Activated naive CD8-positive, alpha-beta T cell (primary cell): Measurements from ENCODE around the gene MRPS27.

Source experiments
- H3K27ac Mint-ChIP-seq: one replicate; pipeline ENCODE4 v1.8.0; 2021; ENCODE audit warnings: mixed read lengths
- H3K27me3 Mint-ChIP-seq: one replicate; pipeline ENCODE4 v1.8.0; 2021; ENCODE audit warnings: mixed read lengths
- H3K36me3 Mint-ChIP-seq: one replicate; pipeline ENCODE4 v1.8.0; 2021; ENCODE audit warnings: mixed read lengths
- H3K4me1 Mint-ChIP-seq: one replicate; pipeline ENCODE4 v1.8.0; 2021; ENCODE audit warnings: low read depth, mixed read lengths
- H3K4me3 Mint-ChIP-seq: one replicate; pipeline ENCODE4 v1.8.0; 2021; ENCODE audit warnings: mild to moderate bottlenecking, mixed read lengths
- H3K9me3 Mint-ChIP-seq: one replicate; pipeline ENCODE4 v1.8.0; 2021; ENCODE audit warnings: low read depth, mixed read lengths

The MRPS27 gene

DNA sequence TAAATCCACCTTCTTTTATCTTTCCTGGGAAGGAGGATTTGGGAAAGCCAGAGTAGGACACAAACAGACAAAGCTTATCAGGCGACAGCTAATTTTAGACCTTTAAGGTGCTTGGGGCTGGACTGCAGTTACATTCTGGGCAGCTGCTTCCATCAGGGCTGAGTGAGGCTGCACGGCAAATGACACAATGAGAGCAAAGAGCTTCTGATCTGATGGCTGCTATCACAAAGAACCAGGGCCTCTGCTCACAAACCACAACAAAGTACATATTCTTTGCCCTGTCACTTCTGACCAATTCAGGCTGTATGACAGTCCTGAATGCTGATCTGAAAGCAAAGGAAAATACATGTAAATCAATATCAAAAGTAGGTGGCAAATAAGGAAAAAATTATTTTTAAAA lies 93.1 kb downstream of the MRPS27 start:
- no peak overlapping the region for H3K4me3 Mint-ChIP-seq
- H3K9me3 Mint-ChIP-seq, result no peaks in the 10 kb centered on the region
- H3K27ac Mint-ChIP-seq, result no peak overlapping the region
- peaks cover 11% of the 10 kb centered on the region for H3K4me1 Mint-ChIP-seq
- H3K36me3 Mint-ChIP-seq, result peaks cover 33% of the 10 kb centered on the region
- H3K27me3 Mint-ChIP-seq, result no peaks in the 10 kb centered on the region

DNA sequence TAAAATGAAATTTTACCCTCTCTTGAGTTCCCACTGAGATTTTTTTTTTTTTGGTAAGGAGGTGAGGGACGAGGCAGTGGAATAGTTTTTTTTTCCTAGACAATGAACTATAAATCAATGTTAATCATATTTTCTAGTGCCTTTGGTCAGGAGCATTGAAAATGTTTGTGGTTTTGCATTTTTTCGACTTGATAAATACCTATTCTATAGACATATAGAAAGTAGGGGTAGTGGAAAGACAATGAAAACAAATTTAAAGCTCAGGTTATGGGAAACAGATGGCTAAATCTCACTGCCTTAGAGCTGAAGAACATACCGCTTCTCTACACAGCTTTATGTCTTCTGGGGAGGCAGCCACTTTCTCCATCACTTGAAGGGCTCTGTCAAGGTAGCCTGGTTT lies 94.3 kb downstream of the MRPS27 start:
- Mint-ChIP-seq H3K4me3 (no peak overlapping the region), H3K9me3 (no peaks in the 10 kb centered on the region), H3K27me3 (no peaks in the 10 kb centered on the region), H3K4me1 (peaks cover 9% of the 10 kb centered on the region), H3K27ac (no peak overlapping the region), H3K36me3 (peaks cover 30% of the 10 kb centered on the region)

GRCh38 chr5:72224946-72225463 lies 95.0 kb downstream of the MRPS27 start:
- Mint-ChIP-seq H3K36me3 (peaks cover 23% of the 10 kb centered on the region), H3K27ac (no peak overlapping the region)

GRCh38 chr5:72223371-72223770 lies 96.7 kb downstream of the MRPS27 start:
- Mint-ChIP-seq H3K4me3 (no peak overlapping the region), H3K27me3 (no peaks in the 10 kb centered on the region), H3K27ac (no peak overlapping the region), H3K36me3 (peaks cover 36% of the 10 kb centered on the region), H3K9me3 (no peaks in the 10 kb centered on the region), H3K4me1 (peaks cover 2% of the 10 kb centered on the region)

More at GRCh38 chr5:72224946-72225463, 95.0 kb downstream of the MRPS27 start:
- Mint-ChIP-seq H3K4me3 (no peak overlapping the region), H3K4me1 (peaks cover 2% of the 10 kb centered on the region), H3K9me3 (no peaks in the 10 kb centered on the region), H3K27me3 (no peaks in the 10 kb centered on the region)

- Mint-ChIP-seq H3K36me3 (peaks cover 38% of the 10 kb centered on the region), H3K4me1 (no peaks in the 10 kb centered on the region), H3K27ac (no peak overlapping the region), H3K9me3 (no peaks in the 10 kb centered on the region), H3K4me3 (no peak overlapping the region), H3K27me3 (no peaks in the 10 kb centered on the region)
These were observed 97.5 kb downstream of the MRPS27 start for GRCh38 chr5:72222521-72222920.

GRCh38 chr5:72221541-72221940 lies 98.5 kb downstream of the MRPS27 start:
- no peaks in the 10 kb centered on the region for H3K9me3 Mint-ChIP-seq
- no peaks in the 10 kb centered on the region for H3K27me3 Mint-ChIP-seq
- no peak overlapping the region for H3K27ac Mint-ChIP-seq
- H3K36me3 Mint-ChIP-seq, result peaks cover 33% of the 10 kb centered on the region
- no peak overlapping the region for H3K4me3 Mint-ChIP-seq
- H3K4me1 Mint-ChIP-seq, result no peaks in the 10 kb centered on the region

- H3K4me1 Mint-ChIP-seq, result no peaks in the 10 kb centered on the region
- no peaks in the 10 kb centered on the region for H3K27me3 Mint-ChIP-seq
- peaks cover 30% of the 10 kb centered on the region for H3K36me3 Mint-ChIP-seq
- no peak overlapping the region for H3K27ac Mint-ChIP-seq
- H3K9me3 Mint-ChIP-seq, result no peaks in the 10 kb centered on the region
- no peak overlapping the region for H3K4me3 Mint-ChIP-seq
These were observed 98.9 kb downstream of the MRPS27 start for GRCh38 chr5:72221099-72221498.

DNA sequence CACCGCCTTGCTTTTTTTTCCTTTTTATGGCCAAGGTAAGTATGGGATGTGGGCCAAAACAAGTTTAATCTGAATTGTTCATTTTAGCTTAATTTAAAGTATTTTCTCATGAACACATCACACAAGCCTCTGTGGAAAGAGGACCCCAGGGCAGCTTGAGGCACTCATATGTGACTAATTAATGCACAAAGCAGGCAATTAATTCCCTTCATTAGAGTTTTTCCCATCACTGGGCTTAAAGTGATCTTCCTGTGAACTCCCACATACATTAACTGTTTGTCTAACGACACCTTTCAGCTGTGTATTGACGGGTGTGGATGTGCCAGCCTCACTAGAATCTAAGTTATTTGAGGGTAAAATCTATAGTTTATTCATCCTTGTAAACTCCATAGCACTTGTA lies 103.3 kb downstream of the MRPS27 start:
- Mint-ChIP-seq H3K4me1 (no peaks in the 10 kb centered on the region), H3K36me3 (peaks cover 24% of the 10 kb centered on the region), H3K27me3 (no peaks in the 10 kb centered on the region), H3K9me3 (no peaks in the 10 kb centered on the region), H3K27ac (no peak overlapping the region), H3K4me3 (no peak overlapping the region)

DNA sequence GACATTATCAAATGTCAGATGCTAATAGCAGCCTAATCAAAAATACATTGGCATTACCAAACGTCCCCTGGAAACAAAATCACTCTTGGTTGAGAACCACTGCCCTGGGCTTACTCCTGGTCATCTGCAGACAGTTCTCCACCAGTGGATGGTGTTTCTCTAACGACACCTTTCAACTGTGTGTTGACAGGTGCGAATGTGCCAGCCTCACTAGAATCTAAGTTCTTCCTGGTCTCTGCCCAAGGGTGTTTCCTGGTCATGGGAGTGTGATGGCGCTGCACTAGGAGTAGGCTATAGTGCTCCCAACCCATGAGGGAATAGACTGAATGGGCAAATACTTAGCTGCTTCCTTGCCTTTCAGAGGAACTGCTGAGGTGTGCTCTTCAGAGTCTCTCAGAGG lies 105.9 kb downstream of the MRPS27 start:
- H3K4me3 Mint-ChIP-seq, result no peak overlapping the region
- peaks cover 15% of the 10 kb centered on the region for H3K36me3 Mint-ChIP-seq
- H3K9me3 Mint-ChIP-seq, result no peaks in the 10 kb centered on the region
- no peaks in the 10 kb centered on the region for H3K4me1 Mint-ChIP-seq
- no peaks in the 10 kb centered on the region for H3K27me3 Mint-ChIP-seq
- no peak overlapping the region for H3K27ac Mint-ChIP-seq

DNA sequence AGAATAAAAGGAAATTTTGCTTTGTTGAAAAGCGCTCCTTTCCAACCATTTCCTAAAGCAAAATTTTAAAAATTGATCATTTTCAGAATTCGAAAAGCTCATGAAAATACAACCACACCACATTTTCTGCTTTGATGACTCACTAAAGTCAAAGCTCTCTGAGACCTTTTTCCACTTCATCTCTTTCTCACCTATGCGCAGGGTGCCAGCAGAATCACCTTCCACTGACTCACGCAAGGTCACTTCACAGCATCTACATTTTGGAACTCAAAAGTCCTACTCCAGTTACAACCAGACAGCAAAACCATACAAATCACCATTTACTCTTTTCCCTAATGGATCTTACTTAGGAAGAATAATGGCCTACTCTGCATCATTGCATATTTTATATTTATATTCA lies 106.6 kb downstream of the MRPS27 start:
- H3K27me3 Mint-ChIP-seq, result no peaks in the 10 kb centered on the region
- H3K4me3 Mint-ChIP-seq, result no peak overlapping the region
- H3K27ac Mint-ChIP-seq, result no peak overlapping the region
- no peaks in the 10 kb centered on the region for H3K4me1 Mint-ChIP-seq
- no peaks in the 10 kb centered on the region for H3K9me3 Mint-ChIP-seq
- H3K36me3 Mint-ChIP-seq, result peaks cover 10% of the 10 kb centered on the region

DNA sequence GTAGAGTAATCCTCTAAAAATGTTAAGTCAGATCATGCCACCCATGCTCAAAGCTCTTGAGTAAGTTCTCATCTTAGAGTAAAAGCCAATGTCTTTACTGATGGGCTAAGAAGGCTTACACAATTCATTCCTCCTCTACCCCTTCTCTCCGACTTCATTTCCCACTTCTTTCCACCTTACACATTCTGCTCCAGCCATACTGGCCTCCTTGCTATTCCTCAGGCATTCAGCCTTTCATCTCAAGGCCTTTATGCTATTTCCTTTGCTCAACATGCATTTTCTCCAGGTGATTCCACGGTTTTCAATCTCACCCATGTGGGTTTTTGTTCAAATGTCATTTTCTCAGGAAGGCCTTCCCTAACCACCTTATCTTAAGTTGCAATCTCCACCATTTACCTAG lies 107.9 kb downstream of the MRPS27 start:
- Mint-ChIP-seq H3K27ac (no peak overlapping the region), H3K4me3 (no peak overlapping the region), H3K9me3 (no peaks in the 10 kb centered on the region), H3K36me3 (peaks cover 8% of the 10 kb centered on the region), H3K4me1 (no peaks in the 10 kb centered on the region), H3K27me3 (no peaks in the 10 kb centered on the region)

GRCh38 chr5:72210888-72211678 lies 109.0 kb downstream of the MRPS27 start:
- H3K4me1 Mint-ChIP-seq, result no peaks in the 10 kb centered on the region
- no peaks in the 10 kb centered on the region for H3K9me3 Mint-ChIP-seq
- H3K4me3 Mint-ChIP-seq, result no peak overlapping the region
- H3K27ac Mint-ChIP-seq, result no peak overlapping the region
- H3K27me3 Mint-ChIP-seq, result no peaks in the 10 kb centered on the region
- peaks cover 8% of the 10 kb centered on the region for H3K36me3 Mint-ChIP-seq

GRCh38 chr5:72209147-72210115 lies 110.6 kb downstream of the MRPS27 start:
- Mint-ChIP-seq H3K36me3 (peaks cover 8% of the 10 kb centered on the region), H3K4me3 (no peak overlapping the region), H3K9me3 (no peaks in the 10 kb centered on the region), H3K27me3 (no peaks in the 10 kb centered on the region), H3K4me1 (no peaks in the 10 kb centered on the region), H3K27ac (no peak overlapping the region)

- Mint-ChIP-seq H3K4me3 (no peak overlapping the region), H3K4me1 (no peaks in the 10 kb centered on the region), H3K36me3 (peaks cover 6% of the 10 kb centered on the region), H3K27ac (no peak overlapping the region), H3K27me3 (no peaks in the 10 kb centered on the region), H3K9me3 (no peaks in the 10 kb centered on the region)
These were observed 111.6 kb downstream of the MRPS27 start for GRCh38 chr5:72208324-72208926.

- H3K27ac Mint-ChIP-seq, result no peak overlapping the region
- no peaks in the 10 kb centered on the region for H3K4me1 Mint-ChIP-seq
- H3K9me3 Mint-ChIP-seq, result no peaks in the 10 kb centered on the region
- peaks cover 6% of the 10 kb centered on the region for H3K36me3 Mint-ChIP-seq
- no peak overlapping the region for H3K4me3 Mint-ChIP-seq
- H3K27me3 Mint-ChIP-seq, result no peaks in the 10 kb centered on the region
These were observed 113.0 kb downstream of the MRPS27 start for GRCh38 chr5:72206994-72207393.
